ENCODE results near the gene PSTPIP1.

The PSTPIP1 gene

GRCh38 chr15:76979331-76979925 is 15.5 kb upstream of the PSTPIP1 start:
- no peak for DNase-seq

DNA sequence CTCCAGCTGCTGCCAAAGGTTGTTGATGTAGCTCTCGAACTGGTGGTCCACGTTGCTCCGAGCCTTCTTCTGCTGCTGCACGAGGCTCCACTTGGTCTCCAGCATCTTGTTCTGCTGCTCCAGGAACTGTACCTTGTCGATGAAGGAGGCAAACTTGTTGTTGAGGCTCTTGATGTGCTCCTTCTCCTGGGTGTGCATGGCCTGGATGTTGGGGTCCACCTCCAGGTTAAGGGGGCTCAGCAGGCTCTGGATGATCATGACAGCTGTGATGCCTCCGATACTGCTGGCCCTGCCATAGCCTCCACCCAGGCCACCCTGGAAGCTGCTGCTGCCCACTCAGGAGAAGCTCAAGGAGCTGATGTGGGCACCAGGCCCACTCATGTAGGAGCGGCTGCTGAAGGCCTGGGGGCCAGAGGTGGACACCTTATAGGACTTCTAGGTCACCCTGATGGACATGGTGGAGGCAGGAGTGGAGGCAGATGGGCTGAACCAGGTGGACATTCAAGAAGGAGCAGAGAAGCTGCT is 14.9 kb upstream of the PSTPIP1 start:
- no peak for DNase-seq

DNA sequence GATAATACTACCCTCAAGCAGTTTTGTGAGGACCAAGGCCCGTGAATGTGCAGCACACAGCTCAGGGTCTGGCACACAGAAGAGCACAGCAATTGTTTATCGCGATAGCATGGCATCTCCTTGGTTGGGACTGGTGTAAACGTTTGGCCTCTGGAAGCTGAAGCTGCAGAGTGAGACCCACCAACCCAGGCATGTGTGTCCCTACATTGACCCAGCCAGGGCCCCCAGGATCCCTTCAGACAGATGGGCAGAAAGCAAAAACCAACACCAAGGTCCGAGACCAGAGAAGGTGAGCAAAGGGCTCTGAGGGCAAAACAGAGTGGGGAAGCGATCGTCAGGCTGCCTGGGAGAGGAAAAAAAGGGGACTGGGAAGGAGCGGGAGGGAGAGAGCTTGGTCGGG is 12.6 kb upstream of the PSTPIP1 start:
- DNase-seq: no peak

- DNase-seq: no peak
Measured at GRCh38 chr15:76982756-76983155, 12.2 kb upstream of the PSTPIP1 start.

DNA sequence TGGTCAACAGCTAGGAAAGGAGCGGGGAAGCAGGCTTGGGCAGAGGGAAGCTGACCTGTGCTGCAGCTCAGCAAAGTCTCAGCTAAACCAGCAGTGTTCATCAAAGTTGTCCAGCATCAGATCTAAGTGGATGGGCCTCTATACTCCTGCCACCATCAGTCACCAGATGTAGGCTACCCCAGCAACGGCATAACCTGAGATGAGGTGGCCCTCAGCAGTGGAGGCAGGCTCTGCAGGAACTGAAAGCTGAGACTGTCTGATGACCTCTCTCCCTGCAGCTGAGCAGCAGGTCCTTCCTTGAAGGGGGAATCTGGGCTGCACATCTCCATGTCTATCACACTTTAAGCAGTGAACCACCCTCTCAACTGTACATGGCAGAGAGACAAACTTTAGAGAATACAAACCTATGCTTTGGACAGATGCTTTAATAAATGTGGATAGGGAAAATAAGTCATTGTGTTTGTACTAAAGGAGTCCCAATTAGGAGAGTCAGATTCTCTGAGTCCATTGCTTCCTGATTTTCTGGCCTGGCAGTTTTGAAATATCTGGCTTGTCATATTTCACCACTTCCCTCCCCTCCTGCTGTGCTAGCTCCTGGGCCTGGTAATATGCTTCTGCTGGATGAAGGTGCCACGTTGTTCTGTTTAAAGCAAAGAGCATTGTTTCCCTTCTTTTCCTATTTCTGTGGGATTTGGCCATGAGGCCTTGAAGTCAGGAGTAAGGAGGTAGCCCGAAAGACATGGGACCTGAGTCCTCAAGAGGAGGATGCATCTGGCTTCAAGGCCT is 11.1 kb upstream of the PSTPIP1 start:
- no peak for DNase-seq

DNA sequence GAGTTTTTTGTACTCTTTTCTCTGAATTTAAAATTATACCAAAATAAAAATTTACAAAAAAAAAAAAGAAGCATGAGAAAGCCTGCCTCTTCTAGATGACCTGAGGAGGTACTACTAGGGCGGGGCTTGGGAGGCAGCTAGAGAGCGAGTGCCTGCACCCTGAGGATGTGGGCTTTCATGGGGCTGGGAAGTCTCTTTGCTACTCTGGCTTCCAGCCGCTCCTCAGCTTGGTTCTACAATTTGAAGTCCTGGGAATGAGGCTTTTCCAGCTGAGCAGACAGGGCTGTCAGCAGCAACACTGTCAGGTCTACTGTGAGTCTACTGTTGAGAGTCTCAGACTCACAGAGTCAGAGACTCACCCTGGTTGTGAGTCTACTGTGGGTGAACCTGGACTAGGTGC is 8.2 kb upstream of the PSTPIP1 start:
- DNase-seq: no peak

- DNase-seq: no peak
Measured at GRCh38 chr15:76987276-76987675, 7.7 kb upstream of the PSTPIP1 start.

DNA sequence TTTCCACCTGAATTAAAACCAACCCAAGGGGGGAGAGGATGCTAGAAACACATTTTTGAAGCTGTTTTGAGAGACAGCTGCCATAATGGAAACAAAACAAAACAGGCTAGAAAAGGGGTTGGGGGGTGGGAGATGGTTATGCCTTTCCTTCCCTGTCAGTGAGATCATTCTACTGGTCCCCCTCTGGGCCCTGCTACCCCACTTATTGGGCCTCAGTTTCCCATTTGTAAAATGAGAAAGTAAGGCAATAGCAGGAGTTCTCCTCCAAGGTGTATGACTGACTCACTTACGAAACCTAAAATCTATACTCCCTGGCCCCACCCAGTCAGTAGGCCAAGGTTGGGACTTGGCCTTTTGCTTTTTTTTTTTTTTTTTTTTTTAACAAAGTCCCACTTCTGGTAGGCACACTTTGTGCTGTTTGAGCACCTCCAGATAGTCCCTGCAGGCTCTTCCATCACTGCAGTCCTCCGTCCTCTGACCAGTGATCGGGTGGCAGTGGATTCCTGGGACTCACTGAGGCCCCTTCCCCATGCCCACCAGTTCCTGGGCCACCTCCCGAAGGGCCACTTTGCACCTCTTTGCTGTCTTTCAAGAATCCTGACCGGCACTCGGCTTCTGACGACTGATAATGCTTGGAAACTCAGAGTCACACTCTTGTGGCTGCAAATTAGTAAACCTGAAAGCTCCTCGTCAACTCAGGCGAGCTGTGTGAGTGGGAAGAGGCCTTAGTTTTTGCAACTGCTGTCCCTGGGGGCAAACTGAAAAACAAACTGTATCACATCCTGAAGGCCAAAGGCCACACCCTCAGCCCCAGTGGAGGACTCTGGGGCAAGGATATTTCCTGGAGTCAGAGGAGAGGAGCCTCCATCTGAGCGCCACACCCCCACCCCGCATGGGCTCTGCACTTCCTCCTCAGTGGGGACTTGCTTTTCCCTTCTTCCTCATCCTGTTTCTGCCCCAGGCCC is 6.7 kb upstream of the PSTPIP1 start:
- no peak for DNase-seq

DNA sequence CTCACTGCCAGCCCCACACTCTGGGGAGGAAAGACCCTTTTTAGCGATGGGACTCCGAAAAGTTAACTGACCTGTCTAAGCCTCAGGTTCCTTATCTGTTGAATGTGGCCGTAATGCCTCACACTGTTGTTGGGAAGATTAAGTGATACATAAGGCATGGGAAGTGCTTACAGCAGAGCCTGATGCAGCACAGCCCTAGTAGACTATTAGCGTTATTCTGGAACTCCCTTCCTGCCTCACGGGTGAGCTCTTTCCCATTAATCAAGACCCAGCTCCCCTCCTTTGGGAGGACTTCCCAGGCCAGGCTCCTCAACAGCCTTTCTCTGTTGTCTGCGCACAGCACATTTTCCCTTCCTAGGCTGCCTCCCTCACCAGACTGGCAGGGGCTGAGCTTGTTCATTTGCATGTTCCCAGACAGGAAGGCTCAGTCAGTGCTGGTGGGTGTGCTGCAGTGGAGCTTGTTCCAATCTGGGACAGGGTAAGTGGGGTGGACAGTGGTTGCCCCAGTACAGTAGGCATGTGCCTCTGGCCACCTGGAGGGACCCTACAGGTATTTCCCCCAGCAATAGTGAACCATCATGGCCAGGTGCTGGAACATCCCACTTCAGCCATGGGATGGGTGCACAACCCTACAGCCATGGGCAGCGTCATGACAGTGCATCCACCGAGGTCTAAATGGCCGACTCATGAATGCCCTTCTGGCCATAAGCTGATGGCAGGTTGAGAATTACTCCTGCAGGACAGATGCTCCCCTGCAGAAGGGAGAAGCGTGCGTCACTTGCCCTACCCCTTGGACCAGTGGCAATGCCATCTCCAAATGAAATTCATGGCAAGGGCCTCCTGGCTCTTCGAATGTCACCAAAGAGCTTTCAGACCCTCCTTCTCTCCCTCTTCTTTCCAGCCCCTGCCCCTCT is 5.8 kb upstream of the PSTPIP1 start:
- DNase-seq: no peak

DNA sequence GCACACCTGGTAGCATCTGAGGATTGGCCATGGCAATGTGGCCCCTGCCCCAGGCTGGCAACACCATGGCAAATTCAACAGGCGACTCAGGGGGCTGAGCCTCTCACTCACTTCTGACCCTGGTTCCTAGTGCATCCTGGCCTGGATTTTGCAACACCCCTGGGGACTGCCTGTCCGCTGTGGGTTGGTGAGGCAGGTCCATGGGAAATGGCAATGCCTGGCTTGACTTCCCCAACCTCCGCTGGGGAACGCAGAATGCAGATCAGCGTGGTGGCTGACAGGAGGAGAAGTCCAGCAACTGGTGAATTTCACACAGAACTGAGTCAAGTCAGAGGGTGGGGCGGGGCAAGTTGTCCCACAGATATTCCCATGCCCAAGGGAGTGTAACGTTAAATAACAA is 3.9 kb upstream of the PSTPIP1 start:
- no peak for DNase-seq

GRCh38 chr15:76991741-76992645 is 2.9 kb upstream of the PSTPIP1 start:
- DNase-seq: no peak

- no peak for DNase-seq
Measured at GRCh38 chr15:76993114-76993725, 1.7 kb upstream of the PSTPIP1 start.

DNA sequence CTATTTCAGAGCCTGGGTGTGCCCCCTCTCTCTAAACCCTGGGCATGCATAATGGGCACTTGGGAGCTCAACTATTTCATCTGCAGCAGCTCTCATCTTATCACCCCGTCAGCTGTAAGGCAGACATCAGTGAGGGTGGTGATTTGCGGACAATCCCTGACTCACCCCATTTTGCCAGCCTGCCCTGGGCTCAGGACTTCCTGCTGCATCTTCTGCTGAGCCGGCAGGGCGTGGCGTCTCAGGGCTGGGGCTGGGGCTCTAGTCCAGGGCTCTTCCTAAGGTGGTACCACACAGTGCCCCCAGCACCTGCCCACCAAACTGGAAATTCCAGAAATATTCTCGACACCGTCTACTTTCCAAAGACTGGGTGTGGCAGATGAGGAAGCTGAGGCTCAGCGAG is 925 bp upstream of the PSTPIP1 start:
- DNase-seq: peak; percentile 28

DNA sequence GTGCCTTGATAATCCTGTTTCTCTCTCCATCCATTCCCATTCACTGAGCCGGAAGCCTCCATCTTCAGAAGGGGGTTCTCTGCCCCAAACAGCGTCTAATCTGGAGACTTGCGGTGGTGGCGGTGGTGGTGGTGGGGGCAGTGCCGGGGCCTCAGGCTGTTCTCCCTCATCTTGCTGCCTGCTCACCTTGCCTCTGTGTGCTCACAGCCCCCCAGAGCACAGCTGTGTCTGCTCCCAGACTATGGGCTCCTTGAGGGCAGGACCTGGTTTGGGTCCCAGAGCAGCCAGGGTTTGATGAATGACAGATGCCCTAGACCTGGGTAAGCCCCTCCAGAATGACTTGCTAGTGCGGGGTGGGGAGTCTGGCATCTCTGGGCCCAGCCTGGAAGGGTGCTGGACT is 430 bp upstream of the PSTPIP1 start:
- no peak for DNase-seq

- no peak for DNase-seq
Measured at GRCh38 chr15:76996076-76996525, 1.2 kb downstream of the PSTPIP1 start.

- peak; percentile 25 for DNase-seq
Measured at GRCh38 chr15:76996526-76997401, 1.8 kb downstream of the PSTPIP1 start.

DNA sequence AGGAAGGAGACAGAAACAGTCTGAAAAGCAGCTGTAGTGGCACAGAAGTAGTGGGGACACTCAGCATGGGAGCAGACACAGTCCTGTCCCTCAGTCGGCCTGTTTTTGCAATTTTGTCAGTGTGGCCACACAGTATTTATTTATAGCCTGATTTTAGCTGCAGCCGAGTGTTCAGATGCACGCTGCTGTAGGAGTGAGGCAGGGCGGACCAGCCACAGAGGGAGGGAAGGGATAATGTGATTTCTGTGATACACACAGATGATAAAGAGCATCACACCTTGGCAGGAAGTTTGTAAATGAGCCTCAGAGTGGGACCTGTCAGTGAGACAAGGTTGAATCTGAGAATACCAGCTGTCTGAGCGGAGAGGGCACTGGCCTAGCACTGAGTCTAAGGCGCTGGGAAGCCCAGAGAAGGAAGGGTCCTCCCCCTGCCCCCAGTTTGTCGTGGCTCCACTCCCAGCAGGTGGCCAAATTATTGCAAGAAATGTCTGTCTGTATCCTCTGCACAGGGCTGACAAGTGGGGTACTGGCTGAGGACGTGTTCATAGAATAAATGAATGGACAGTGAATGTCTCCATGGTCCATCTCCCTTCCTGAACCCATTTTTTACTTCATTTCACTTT is 3.8 kb downstream of the PSTPIP1 start:
- no peak for DNase-seq

DNA sequence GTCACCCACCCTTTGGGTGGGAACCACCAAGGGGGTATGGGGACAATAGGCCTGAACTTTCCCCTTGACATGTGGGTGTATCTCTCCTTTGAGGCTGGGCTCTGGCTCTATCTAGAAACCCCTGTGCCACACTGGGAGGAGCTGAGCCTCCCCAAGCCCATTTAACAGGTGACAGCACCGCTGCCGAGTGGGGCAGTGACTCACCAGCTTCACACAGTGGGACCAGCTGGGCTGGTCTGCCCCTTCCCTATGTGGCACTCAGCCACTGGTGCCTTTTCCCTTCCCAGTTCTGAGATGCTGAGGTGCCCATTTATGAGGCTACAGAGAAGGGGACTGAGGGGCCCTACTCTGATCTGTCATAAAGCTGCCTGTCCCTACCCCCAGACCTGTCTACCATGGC is 5.1 kb downstream of the PSTPIP1 start:
- DNase-seq: no peak

DNA sequence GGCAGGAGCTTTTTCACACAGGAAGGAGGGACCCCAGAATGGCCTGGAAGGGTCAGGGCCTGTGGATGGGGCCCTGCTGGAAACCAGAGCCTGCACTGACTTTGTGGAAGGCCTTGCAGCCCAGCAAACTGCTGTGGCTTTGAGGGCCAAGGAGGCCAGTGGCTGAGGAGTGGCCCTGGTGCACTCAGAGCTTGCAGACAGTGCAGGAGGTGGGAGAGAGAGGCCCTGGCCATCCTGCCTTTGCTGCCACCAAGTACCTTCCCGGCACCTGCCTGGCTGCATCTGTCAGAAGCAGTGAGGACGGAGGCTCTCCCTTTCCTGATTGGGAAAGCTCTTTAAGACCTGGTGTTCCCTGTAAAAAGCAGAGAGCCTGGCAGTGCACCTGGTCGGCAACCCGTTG is 6.4 kb downstream of the PSTPIP1 start:
- no peak for DNase-seq

Measured in activated gamma-delta T cell (primary cell).